ENCODE results near the gene TRIM48. TPM values are rescaled to one million over a fixed set of nuclear protein-coding genes. Genes with fewer than 3 reads are reported as not detected.

TRIM48 gene
- total RNA-seq, 1 experiment from 2014 or later, result not detected

DNA sequence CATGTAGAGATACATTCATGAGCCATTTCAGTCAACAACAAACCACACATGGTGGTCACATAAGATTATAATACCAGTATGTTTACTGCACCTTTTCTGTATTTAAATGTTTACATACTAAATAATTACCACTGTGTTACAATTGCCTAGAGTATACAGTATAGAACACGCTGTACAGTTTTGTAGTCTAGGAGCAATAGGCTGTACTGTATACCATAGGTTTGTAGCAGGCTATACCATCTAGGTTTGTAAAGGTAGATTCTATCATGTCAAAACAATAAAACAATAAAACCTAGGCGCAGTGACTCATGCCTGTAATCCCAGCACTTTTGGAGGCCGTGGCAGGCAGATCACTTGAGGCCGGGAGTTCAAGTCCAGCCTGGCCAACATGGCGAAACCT, 1.1 kb downstream of the TRIM48 start (continued):
- TF ChIP-seq, protein P1, sequence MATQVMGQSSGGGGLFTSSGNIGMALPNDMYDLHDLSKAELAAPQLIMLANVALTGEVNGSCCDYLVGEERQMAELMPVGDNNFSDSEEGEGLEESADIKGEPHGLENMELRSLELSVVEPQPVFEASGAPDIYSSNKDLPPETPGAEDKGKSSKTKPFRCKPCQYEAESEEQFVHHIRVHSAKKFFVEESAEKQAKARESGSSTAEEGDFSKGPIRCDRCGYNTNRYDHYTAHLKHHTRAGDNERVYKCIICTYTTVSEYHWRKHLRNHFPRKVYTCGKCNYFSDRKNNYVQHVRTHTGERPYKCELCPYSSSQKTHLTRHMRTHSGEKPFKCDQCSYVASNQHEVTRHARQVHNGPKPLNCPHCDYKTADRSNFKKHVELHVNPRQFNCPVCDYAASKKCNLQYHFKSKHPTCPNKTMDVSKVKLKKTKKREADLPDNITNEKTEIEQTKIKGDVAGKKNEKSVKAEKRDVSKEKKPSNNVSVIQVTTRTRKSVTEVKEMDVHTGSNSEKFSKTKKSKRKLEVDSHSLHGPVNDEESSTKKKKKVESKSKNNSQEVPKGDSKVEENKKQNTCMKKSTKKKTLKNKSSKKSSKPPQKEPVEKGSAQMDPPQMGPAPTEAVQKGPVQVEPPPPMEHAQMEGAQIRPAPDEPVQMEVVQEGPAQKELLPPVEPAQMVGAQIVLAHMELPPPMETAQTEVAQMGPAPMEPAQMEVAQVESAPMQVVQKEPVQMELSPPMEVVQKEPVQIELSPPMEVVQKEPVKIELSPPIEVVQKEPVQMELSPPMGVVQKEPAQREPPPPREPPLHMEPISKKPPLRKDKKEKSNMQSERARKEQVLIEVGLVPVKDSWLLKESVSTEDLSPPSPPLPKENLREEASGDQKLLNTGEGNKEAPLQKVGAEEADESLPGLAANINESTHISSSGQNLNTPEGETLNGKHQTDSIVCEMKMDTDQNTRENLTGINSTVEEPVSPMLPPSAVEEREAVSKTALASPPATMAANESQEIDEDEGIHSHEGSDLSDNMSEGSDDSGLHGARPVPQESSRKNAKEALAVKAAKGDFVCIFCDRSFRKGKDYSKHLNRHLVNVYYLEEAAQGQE (IDR thresholded peaks at IDR 0.05; ENCODE audit: low read depth), result no peak
- TF ChIP-seq, protein P2, sequence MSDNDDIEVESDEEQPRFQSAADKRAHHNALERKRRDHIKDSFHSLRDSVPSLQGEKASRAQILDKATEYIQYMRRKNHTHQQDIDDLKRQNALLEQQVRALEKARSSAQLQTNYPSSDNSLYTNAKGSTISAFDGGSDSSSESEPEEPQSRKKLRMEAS (IDR thresholded peaks at IDR 0.05), result no peak
- TF ChIP-seq RAD21 (IDR thresholded peaks at IDR 0.05; ENCODE audit: low read depth), result no peak
- no peak for TF ChIP-seq ZBTB33 (IDR thresholded peaks at IDR 0.05; ENCODE audit: extremely low read depth, insufficient replicate concordance, low read length)

Other genes with a start within 250 kb of the TRIM48 start
- gene OR4A16, start 81.0 kb downstream of the TRIM48 start, total RNA-seq (2021; ENCODE audit: unreplicated experiment), result not detected
- not detected for gene OR4A15, start 105.8 kb downstream of the TRIM48 start, total RNA-seq (2021; ENCODE audit: unreplicated experiment)